CD4-positive, alpha-beta T cell treated with Interleukin-4 for 4 hours (primary cell): ENCODE measurements around the gene APBA3.

Source experiments
- DNase-seq: peaks from one replicate; pipeline ENCODE4 v3.0.0-alpha.2; 2020

Gene APBA3

DNA sequence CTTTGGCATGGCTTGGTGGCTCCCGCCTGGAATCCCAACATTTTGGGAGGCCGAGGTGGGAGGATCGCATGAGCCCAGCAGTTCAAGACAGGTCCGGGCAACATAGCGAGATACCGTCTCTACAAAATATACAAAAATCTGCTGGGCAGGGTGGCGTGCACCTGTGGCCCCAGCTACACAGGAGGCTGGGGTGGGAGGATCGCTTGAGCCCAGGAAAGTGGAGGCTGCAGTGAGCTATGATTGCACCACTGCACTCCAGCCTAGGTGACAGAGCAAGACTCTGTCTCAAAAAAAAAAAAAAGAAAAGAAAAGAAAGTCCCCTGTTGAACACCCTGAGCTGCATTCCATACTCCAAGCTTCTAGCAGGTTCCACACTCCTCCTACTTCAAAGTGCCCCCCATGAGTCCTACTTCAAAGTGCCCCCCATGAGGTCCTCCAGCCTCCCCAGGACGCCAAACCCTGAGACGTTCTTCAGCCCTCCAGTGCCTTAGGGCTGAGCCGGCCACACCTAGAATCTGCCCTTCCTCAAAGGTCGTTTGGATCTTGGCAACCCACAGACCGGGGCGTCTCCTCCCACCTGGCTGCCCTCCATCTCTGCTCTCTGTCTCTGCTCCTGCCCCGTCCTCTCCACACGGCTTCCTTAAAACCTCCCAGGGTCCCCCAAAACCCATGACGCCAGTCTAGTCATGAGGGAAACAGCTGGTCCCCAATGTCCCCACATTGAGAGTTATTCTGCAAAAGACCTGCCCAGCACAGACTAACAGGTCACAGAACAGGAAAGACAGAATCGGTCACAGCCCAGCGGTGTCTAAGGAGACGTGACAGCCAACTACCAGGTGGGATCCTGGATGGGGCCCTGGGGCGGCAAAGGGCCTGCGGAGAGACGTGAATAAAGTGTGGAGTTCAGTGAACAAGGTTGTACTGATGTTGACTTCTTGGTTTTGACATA lies 48.6 kb downstream of the APBA3 start:
- DNase-seq: no peak

DNA sequence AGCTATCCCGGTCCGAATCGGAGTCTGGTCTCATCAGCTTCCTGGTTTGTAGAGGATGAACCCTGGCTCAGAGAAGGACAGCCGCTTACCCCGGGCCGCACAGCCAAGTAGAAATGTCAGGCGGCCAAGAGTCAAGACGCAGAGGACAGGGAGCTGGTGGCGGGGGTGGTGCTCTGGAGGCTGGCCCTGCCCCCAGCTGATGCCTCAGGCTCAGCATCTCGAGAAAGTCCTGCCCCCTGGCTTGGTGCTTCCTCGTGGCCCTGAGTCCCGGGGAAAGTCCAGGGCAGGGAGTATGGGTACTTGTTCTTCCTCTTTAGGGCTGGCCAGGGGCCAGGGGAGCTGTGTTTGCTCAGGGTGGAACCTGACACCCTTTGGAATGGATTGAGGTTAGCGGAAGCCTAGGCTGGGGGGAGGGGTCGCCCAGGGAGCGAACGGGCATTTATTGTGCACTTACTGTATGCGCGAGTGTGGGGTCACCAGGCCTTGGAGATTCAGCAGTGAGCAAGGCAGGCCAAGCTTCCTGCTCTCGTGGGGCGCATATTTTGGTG lies 51.2 kb downstream of the APBA3 start:
- DNase-seq: no peak

DNA sequence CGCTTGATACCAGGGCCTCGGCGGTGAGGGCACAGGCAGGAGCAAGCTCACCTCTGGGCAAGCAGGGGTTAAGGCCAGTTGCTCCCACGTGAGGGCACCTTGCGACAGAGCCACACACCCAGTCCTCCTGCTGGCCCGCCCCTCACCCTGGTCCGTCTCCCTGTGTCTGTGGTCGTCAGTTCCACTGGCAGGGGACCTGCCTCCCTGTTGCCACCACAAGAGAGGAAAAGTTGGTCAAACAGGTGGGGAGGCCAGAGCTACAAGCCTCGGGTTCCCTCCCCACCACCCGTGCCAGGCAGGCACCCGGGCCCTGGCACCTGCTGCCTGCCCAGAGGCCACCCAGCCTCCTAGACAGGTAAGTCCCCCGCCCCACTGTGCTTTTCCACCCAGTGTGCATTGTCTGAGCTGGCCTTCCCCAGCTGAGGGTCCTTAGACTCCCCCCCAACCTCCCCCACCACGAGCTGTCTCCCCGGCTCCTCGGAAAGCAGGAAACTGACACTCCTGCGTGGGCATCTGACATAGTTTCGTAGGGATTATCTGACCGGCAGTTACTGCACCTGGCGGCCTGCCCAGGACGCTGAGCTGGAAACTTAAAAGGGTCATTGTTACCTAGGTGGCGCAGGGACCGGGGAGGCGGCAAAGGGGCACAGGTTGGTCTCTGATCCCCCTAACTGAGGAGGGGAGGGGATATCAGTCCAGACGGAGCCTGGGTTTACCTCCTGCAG lies 53.1 kb downstream of the APBA3 start, which contains the start of gene TJP3:
TSS of gene TJP3 (plus strand) at position 178 of the 725 bp plus-strand sequence. CDS start 20,049 bp downstream, outside the sequence.
- DNase-seq: no peak

DNA sequence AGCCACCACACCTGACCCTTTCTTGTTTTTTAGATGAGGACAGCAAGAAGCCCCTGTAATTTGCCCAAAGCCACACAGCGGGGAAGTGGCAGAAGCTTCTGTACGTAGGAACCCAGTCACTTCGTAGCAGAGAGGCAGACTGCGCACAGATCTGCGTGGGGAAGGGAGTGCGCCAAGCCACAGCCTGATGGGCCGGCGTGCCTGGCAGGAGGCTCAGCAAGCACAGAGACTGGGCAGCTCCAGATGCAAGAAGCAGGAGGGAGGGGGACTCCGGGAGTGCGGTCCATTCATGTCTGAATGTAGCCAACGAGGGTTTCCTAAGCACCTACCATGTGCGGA lies 53.7 kb downstream of the APBA3 start:
- no peak for DNase-seq

DNA sequence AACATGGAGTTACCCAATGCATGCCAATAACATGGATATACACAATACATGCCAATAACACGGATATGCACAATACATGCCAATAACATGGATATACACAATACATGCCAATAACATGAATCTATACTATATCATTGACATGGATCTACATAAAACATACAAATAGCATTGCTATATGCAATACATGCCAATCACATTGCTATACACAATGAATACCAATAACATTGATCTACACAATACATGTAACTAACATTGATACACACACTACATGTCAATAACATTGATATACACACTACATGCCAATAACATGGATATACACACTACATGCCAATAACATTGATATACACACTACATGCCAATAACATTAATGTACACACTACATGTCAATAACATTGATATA lies 60.3 kb downstream of the APBA3 start:
- no peak for DNase-seq
